ENCODE measurements around the gene TIPARP.
"Not testable (repeated sequence)": the region's sequence is repeated elsewhere in the genome, so short reads cannot be mapped to it uniquely, and the experiment has no call there.

The TIPARP gene

GRCh38 chr3:156711113-156711512 lies 36.7 kb downstream of the TIPARP start:
- no peaks in the 10 kb centered on the region for H3K79me2 ChIP-seq (ENCODE audit: insufficient read depth, low read length)
- H3K4me2 ChIP-seq (ENCODE audit: low read depth, low read length, poor library complexity, severe bottlenecking) = no peak overlapping the region

GRCh38 chr3:156711944-156712343 lies 37.6 kb downstream of the TIPARP start:
- H2AFZ ChIP-seq (ENCODE audit: low read length); H3K9me3 ChIP-seq (ENCODE audit: insufficient read depth, low read depth, low read length); H3K9ac ChIP-seq (ENCODE audit: low read depth, low read length, poor library complexity, severe bottlenecking); H3K4me2 ChIP-seq (ENCODE audit: low read depth, low read length, poor library complexity, severe bottlenecking); H3K9me2 ChIP-seq (replicated peaks; ENCODE audit: low read depth, low read length); H4K20me1 ChIP-seq (ENCODE audit: insufficient read depth, low read length, poor library complexity, severe bottlenecking); H3K79me2 ChIP-seq (ENCODE audit: insufficient read depth, low read length); H3K4me3 ChIP-seq (ENCODE audit: low read length, poor library complexity, severe bottlenecking); H3F3A ChIP-seq (ENCODE audit: low read depth); H3K4me1 ChIP-seq (ENCODE audit: insufficient read depth, low read length, poor library complexity, severe bottlenecking); H3K36me3 ChIP-seq (ENCODE audit: insufficient read depth, low read length); H3K27me3 ChIP-seq (ENCODE audit: insufficient read depth, low read length, poor library complexity, severe bottlenecking): not testable (repeated sequence)

More at GRCh38 chr3:156711113-156711512, 36.7 kb downstream of the TIPARP start:
- Histone ChIP-seq H3K4me1 (ENCODE audit: insufficient read depth, low read length, poor library complexity, severe bottlenecking) (no peaks in the 10 kb centered on the region), H3F3A (ENCODE audit: low read depth) (no peaks in the 10 kb centered on the region), H3K9ac (ENCODE audit: low read depth, low read length, poor library complexity, severe bottlenecking) (no peak overlapping the region), H2AFZ (ENCODE audit: low read length) (no peak overlapping the region), H3K27me3 (ENCODE audit: insufficient read depth, low read length, poor library complexity, severe bottlenecking) (no peaks in the 10 kb centered on the region), H4K20me1 (ENCODE audit: insufficient read depth, low read length, poor library complexity, severe bottlenecking) (no peaks in the 10 kb centered on the region), H3K36me3 (ENCODE audit: insufficient read depth, low read length) (peaks cover 6% of the 10 kb centered on the region; the same call in 1 of the 2 replicates), H3K4me3 (ENCODE audit: low read length, poor library complexity, severe bottlenecking) (no peak overlapping the region), H3K9me2 (replicated peaks; ENCODE audit: low read depth, low read length) (no peaks in the 10 kb centered on the region), H3K9me3 (ENCODE audit: insufficient read depth, low read depth, low read length) (no peaks in the 10 kb centered on the region)
- no peak for TF ChIP-seq EZH2phosphoT487 (IDR thresholded peaks at IDR 0.05; ENCODE audit: borderline replicate concordance)
- TF ChIP-seq, protein P1, sequence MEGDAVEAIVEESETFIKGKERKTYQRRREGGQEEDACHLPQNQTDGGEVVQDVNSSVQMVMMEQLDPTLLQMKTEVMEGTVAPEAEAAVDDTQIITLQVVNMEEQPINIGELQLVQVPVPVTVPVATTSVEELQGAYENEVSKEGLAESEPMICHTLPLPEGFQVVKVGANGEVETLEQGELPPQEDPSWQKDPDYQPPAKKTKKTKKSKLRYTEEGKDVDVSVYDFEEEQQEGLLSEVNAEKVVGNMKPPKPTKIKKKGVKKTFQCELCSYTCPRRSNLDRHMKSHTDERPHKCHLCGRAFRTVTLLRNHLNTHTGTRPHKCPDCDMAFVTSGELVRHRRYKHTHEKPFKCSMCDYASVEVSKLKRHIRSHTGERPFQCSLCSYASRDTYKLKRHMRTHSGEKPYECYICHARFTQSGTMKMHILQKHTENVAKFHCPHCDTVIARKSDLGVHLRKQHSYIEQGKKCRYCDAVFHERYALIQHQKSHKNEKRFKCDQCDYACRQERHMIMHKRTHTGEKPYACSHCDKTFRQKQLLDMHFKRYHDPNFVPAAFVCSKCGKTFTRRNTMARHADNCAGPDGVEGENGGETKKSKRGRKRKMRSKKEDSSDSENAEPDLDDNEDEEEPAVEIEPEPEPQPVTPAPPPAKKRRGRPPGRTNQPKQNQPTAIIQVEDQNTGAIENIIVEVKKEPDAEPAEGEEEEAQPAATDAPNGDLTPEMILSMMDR (conservative IDR thresholded peaks at IDR 0.05; ENCODE audit: low read length) = no peak

- Histone ChIP-seq H4K20me1 (ENCODE audit: insufficient read depth, low read length, poor library complexity, severe bottlenecking) (no peaks in the 10 kb centered on the region), H3K9me2 (replicated peaks; ENCODE audit: low read depth, low read length) (peaks cover 5% of the 10 kb centered on the region; the same call in 1 of the 2 replicates), H3K4me1 (ENCODE audit: insufficient read depth, low read length, poor library complexity, severe bottlenecking) (no peaks in the 10 kb centered on the region), H3K27me3 (ENCODE audit: insufficient read depth, low read length, poor library complexity, severe bottlenecking) (no peaks in the 10 kb centered on the region), H3K79me2 (ENCODE audit: insufficient read depth, low read length) (no peaks in the 10 kb centered on the region), H3K4me2 (ENCODE audit: low read depth, low read length, poor library complexity, severe bottlenecking) (no peak overlapping the region), H3K4me3 (ENCODE audit: low read length, poor library complexity, severe bottlenecking) (no peak overlapping the region), H3K9ac (ENCODE audit: low read depth, low read length, poor library complexity, severe bottlenecking) (no peak overlapping the region), H3K36me3 (ENCODE audit: insufficient read depth, low read length) (no peaks in the 10 kb centered on the region), H2AFZ (ENCODE audit: low read length) (no peak overlapping the region), H3K9me3 (ENCODE audit: insufficient read depth, low read depth, low read length) (no peaks in the 10 kb centered on the region), H3F3A (ENCODE audit: low read depth) (no peaks in the 10 kb centered on the region)
- TF ChIP-seq, protein P1 (conservative IDR thresholded peaks at IDR 0.05; ENCODE audit: low read length) = no peak
- no peak for TF ChIP-seq EZH2phosphoT487 (IDR thresholded peaks at IDR 0.05; ENCODE audit: borderline replicate concordance)
These were observed 41.9 kb downstream of the TIPARP start for GRCh38 chr3:156716105-156716862.
